Activated naive CD4-positive, alpha-beta T cell treated with anti-CD3 and anti-CD28 coated beads, Interleukin-2, amount 50 U/mL, for 16 hours (primary cell): ENCODE measurements around the gene PTPRN2.
"Not testable (repeated sequence)": the region's sequence is repeated elsewhere in the genome, so short reads cannot be mapped to it uniquely, and the experiment has no call there.

Experiments
- DNase-seq: peaks from one replicate; pipeline ENCODE4 v3.0.0-alpha.2; 2020

Gene PTPRN2

DNA sequence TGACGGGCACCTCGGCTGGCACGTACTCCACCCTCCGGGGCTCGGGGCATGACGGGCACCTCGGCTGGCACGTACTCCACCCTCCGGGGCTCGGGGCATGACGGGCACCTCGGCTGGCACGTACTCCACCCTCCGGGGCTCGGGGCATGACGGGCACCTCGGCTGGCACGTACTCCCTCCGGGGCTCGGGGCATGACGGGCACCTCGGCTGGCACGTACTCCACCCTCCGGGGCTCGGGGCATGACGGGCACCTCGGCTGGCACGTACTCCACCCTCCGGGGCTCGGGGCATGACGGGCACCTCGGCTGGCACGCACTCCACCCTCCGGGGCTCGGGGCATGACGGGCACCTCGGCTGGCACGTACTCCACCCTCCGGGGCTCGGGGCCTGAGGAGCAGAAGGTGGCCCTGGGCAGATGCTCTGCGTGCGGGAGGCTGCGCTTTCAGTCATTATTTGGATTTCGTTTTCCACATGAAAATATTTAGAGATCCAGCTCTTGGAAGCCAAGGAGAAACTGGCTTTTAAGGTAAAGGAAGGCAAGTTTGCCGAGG, 1086.6 kb downstream of the PTPRN2 start:
- DNase-seq, result not testable (repeated sequence)

- no peak for DNase-seq
Observed at GRCh38 chr7:157500171-157500960, 1087.3 kb downstream of the PTPRN2 start.

DNA sequence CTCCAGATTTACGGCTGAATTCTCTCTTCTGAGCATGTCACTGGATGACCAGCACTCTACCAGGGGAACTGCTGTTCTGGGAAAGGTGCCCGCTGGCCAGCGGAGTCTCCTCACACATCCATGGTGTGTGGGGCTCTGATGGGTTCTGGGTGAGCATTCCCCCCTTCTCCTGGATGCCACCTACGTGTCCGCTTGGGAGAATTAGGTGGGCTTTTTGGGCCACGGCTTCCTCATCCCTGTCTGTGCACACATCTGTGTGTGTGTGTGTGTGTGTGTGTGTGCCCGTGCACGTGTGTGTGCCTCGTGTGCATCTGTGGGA, 1087.8 kb downstream of the PTPRN2 start:
- no peak for DNase-seq

DNA sequence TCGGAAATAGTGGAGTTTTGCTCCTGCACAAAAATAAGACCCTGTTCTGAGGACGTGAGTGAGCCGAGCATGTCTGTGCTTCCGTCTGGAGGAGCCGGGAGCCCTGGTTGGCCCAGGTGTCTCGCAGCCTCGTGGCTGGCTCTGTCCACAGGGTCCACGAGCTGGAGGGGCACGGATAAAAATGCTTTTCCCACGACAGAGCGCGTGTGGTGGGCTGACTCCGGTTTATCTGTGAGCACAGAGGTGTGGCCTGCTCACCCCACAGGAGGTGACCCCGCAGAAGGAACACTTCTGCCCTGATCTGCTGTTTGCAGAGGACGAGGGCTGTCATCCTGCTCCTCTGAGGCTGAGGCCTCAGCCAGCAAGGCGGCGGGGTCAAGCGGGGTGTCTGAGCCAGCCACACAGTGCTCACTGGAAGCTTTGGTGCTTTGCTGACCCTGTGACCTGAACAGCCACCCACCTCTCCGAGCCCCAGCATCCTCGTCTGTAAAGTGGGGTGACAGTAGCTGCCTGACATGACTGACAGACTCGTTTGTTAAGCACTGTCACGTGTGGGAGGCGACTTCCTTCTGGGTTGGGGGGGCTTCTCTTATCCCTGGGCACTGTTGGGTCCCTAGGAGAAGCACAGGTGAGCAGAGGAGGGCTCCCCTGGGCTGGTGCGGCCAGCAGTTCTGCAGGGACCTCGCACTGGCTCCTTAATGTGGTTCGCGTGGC, 1088.3 kb downstream of the PTPRN2 start:
- DNase-seq, result no peak

DNA sequence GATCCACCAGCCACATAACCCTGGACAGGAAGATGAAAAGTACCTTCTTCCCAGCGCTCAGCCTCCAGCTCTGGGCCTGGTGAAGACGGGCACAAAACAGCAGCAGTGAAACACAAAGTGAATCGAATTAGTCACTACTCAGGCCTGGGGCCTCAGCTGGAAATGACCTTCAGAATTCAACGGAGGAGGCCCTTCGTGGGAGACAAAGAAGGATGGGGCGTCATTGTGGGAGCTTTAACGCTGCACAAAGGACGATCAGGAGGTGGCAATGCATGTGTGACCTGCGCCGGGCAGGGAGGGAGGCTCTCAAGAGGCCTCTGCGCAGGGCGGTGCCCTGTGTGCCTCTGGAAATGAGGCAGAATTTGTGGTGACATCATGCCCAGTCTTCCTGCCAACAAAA, 1089.0 kb downstream of the PTPRN2 start:
- DNase-seq, result no peak

DNA sequence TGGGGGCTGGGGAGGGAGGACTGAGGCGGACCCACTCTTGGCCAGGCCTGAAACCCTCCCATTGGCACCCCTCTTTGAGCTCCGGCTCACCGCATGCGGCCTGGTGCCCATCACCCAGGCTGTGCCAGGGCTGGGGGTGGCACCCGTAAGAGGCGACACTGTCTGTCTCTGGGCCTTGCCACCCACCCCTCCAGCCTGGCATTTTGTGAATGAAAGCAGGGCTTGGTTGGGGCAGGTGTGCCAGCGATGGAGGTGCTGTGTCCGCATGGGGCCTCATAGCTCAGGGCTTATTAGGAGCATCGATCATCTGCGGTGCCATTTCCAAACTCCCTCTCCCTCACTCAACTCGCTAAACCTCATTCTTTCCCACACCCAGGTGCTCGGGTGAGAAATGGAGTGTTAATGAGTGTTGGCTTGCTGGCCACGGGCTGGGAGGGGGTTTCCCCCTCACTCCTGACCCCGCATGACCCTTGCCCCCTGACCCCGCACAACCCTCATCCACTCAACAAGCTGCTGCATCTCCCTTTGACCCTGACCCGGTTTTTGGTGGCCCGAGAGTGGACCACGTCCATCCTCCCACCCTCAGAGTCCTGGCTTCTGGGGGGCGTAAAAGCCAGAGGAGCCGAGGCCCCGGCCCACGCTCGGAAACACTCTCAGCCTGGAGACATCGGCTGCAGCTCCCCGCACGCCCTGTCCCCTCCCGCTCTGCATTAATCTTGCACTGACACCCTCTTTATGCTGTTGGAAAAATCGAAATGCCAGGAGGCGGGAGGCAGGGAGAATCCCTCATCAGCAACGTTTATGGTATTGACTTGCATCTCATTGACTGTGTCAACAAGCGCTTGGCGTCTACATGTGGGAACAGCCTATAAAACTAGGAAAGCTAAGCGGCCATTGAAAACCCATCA, 1089.6 kb downstream of the PTPRN2 start:
- DNase-seq, result no peak

DNA sequence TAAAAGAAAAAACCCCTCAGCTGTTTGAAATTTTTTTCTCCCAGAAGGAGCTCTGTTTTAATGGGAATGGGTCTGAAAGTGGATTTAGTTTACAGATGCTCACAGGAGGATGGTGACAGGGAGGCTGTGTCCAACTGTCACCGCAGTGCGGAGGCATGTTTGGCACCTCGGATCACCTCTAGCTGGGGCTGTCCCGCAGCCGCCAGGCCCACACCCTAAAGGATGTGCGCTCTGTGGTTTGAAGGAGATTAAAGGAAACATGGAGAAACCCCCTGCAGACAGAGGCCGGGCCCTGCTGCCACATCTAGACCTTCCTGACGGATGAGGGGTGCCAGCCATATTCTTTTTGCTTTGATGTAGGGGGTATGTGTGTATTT, 1090.3 kb downstream of the PTPRN2 start:
- DNase-seq, result no peak

- DNase-seq, result no peak
Observed at GRCh38 chr7:157496416-157497275, 1091.0 kb downstream of the PTPRN2 start.

DNA sequence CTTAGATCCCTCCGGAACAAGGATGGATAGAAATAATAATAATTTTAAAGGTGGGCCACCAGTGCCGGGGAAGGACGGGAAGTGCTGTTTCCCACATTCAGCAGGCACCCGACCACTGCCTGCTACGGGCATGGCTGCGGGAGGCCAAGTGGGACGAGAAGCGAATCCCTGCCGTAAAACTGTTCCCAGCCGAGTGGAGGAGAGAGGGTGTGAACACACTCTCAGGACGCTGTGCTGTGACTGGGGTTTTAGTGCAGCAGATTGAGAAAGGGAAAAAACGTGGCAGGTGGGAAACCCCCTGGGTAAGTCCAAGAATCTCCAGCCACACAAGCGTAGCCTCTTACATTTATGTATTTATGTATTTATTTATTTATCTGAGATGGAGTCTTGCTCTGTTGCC, 1092.0 kb downstream of the PTPRN2 start:
- DNase-seq, result no peak

DNA sequence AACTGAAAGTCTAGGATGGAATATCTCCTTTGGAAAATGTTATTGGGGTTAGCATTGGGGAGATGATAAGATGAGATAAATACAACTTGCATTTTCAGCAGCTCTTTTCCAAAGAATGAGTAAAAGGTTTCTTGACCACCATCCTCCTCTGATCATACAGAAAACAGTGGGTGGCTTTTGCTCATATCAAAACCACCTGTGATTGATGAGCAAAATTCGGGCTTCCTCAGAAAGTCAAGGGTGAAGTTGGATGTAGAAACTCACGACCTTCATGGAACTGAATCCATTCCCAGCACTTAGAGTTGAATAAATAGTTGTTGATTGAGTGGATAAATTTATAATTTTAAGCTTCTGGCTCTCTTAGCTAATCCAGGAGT, 1092.5 kb downstream of the PTPRN2 start:
- no peak for DNase-seq

DNA sequence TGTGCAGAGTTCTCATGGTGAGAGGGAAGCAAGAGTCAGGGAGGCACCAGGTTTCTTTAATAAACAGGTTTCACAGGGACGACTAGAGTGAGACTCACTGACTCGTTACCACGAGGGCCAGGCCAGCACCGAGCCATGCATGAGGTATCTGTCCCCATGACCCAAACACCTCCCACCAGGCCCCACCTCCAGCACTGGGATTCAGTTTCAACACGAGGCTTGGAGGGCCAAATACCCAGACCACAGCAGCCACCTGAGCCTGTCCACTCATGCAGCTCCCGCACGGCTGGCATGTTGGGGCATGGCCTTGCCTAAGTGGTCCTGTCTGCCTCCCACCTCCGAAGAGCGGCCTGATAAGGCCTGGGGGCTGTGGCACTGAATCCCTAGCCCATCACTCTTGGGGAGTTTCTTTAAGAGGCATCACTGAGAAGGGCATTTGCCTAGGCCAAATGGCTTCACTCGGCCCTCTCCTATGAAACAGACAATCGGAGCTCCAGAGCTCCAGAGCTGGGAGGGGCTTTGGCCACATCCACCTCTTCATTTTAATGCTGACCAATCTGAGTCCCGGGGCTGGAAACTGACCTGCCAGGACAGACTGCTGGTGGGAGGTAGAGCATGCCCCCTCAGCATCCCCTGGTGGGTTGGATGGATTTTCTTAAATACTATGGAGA, 1093.0 kb downstream of the PTPRN2 start:
- DNase-seq, result no peak

GRCh38 chr7:157493776-157494175, 1093.8 kb downstream of the PTPRN2 start:
- no peak for DNase-seq

- DNase-seq, result no peak
Observed at GRCh38 chr7:157493017-157493416, 1094.6 kb downstream of the PTPRN2 start.

DNA sequence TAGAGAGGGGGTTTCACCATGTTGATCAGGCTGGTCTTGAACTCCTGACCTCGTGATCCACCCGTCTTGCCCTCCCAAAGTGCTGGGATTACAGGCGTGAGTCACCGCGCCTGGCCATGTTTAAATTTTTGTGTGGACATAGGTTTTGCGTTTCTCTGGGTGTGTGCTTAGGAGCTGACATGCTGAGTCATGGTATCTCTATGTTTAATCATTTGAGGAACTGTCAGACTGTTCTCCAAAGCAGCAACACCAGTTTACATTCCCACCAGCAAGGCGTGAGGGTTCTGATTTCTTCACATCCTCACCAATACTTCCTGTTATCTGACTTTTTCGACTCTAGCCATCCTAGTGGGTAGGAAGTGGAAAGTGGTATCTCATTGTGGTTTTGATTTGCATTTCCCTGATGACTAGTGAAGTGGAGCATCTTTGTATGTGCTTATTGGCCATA, 1097.1 kb downstream of the PTPRN2 start:
- DNase-seq, result no peak

GRCh38 chr7:157489870-157490269, 1097.8 kb downstream of the PTPRN2 start:
- DNase-seq, result not testable (repeated sequence)
